ENCODE data around the gene SEMA3B.

SEMA3B gene

GRCh38 chr3:50262778-50263177 lies 6.2 kb upstream of the SEMA3B start:
- no peaks in the 10 kb centered on the region for H3K36me3 ChIP-seq (replicated peaks; ENCODE audit: insufficient read depth, low read length)
- no peak overlapping the region for H3K4me3 ChIP-seq (ENCODE audit: low read length)

GRCh38 chr3:50263478-50264382 lies 5.2 kb upstream of the SEMA3B start:
- no peak overlapping the region for H3K4me3 ChIP-seq (ENCODE audit: low read length)
- 0 out of 2 replicates have a peak, but pooled peaks cover 6% of the 10 kb centered on the region for H3F3A ChIP-seq (ENCODE audit: insufficient read depth, low read length)
- H3K36me3 ChIP-seq (replicated peaks; ENCODE audit: insufficient read depth, low read length), result no peaks in the 10 kb centered on the region
- H3K9me3 ChIP-seq (replicated peaks; ENCODE audit: insufficient read depth, low read length), result no peaks in the 10 kb centered on the region
- H3K27me3 ChIP-seq (replicated peaks; ENCODE audit: insufficient read depth, low read length), result peaks cover 37% of the 10 kb centered on the region
- no peak overlapping the region for H2AFZ ChIP-seq (ENCODE audit: low read length)
- no peak overlapping the region for H3K9ac ChIP-seq (ENCODE audit: low read length)
- no peaks in the 10 kb centered on the region for H3K9me2 ChIP-seq (replicated peaks; ENCODE audit: insufficient read depth, low read length)
- peaks cover 6% of the 10 kb centered on the region; the same call in 1 of the 2 replicates for H3K4me1 ChIP-seq (ENCODE audit: low read length)
- no peak overlapping the region for H3K27ac ChIP-seq (ENCODE audit: low read length)
- TF ChIP-seq EZH2 (optimal IDR thresholded peaks at IDR 0.05; ENCODE audit: low read depth, low read length) (no peak), EZH2phosphoT487 (IDR thresholded peaks at IDR 0.05; ENCODE audit: low read length) (no peak), CTCF (IDR thresholded peaks at IDR 0.05; ENCODE audit: low read length) (no peak)
- DNase-seq, result no peak
- no peaks in the 10 kb centered on the region for H3K79me2 ChIP-seq (ENCODE audit: low read length)
- no peaks in the 10 kb centered on the region for H4K20me1 ChIP-seq (ENCODE audit: insufficient read depth, low read length)
- H3K4me2 ChIP-seq (ENCODE audit: low read depth, low read length), result no peak overlapping the region

More at GRCh38 chr3:50262778-50263177, 6.2 kb upstream of the SEMA3B start:
- Histone ChIP-seq H3K4me2 (ENCODE audit: low read depth, low read length) (no peak overlapping the region), H3K9ac (ENCODE audit: low read length) (no peak overlapping the region), H3K27me3 (replicated peaks; ENCODE audit: insufficient read depth, low read length) (peaks cover 27% of the 10 kb centered on the region), H2AFZ (ENCODE audit: low read length) (no peak overlapping the region), H3F3A (ENCODE audit: insufficient read depth, low read length) (0 out of 2 replicates have a peak, but pooled peaks cover 6% of the 10 kb centered on the region), H4K20me1 (ENCODE audit: insufficient read depth, low read length) (no peaks in the 10 kb centered on the region), H3K9me2 (replicated peaks; ENCODE audit: insufficient read depth, low read length) (no peaks in the 10 kb centered on the region), H3K79me2 (ENCODE audit: low read length) (no peaks in the 10 kb centered on the region), H3K9me3 (replicated peaks; ENCODE audit: insufficient read depth, low read length) (no peaks in the 10 kb centered on the region), H3K4me1 (ENCODE audit: low read length) (peaks cover 6% of the 10 kb centered on the region; the same call in 1 of the 2 replicates), H3K27ac (ENCODE audit: low read length) (no peak overlapping the region)
- no peak for DNase-seq
- TF ChIP-seq EZH2 (optimal IDR thresholded peaks at IDR 0.05; ENCODE audit: low read depth, low read length) (no peak), CTCF (IDR thresholded peaks at IDR 0.05; ENCODE audit: low read length) (no peak), EZH2phosphoT487 (IDR thresholded peaks at IDR 0.05; ENCODE audit: low read length) (no peak)

GRCh38 chr3:50264383-50264963 lies 4.5 kb upstream of the SEMA3B start:
- no peaks in the 10 kb centered on the region for H3K9me2 ChIP-seq (replicated peaks; ENCODE audit: insufficient read depth, low read length)
- H3K27ac ChIP-seq (ENCODE audit: low read length), result no peak overlapping the region
- no peaks in the 10 kb centered on the region for H3K79me2 ChIP-seq (ENCODE audit: low read length)
- no peak overlapping the region for H3K4me3 ChIP-seq (ENCODE audit: low read length)
- DNase-seq, result no peak
- H3F3A ChIP-seq (ENCODE audit: insufficient read depth, low read length), result 0 out of 2 replicates have a peak, but pooled peaks cover 2% of the 10 kb centered on the region
- no peaks in the 10 kb centered on the region for H4K20me1 ChIP-seq (ENCODE audit: insufficient read depth, low read length)
- H3K4me2 ChIP-seq (ENCODE audit: low read depth, low read length), result no peak overlapping the region
- no peaks in the 10 kb centered on the region for H3K9me3 ChIP-seq (replicated peaks; ENCODE audit: insufficient read depth, low read length)
- H3K27me3 ChIP-seq (replicated peaks; ENCODE audit: insufficient read depth, low read length), result peaks cover 44% of the 10 kb centered on the region
- TF ChIP-seq EZH2 (optimal IDR thresholded peaks at IDR 0.05; ENCODE audit: low read depth, low read length) (no peak), CTCF (IDR thresholded peaks at IDR 0.05; ENCODE audit: low read length) (no peak), EZH2phosphoT487 (IDR thresholded peaks at IDR 0.05; ENCODE audit: low read length) (no peak)
- no peaks in the 10 kb centered on the region for H3K36me3 ChIP-seq (replicated peaks; ENCODE audit: insufficient read depth, low read length)
- no peak overlapping the region for H2AFZ ChIP-seq (ENCODE audit: low read length)
- peaks cover 6% of the 10 kb centered on the region; the same call in 1 of the 2 replicates for H3K4me1 ChIP-seq (ENCODE audit: low read length)
- no peak overlapping the region for H3K9ac ChIP-seq (ENCODE audit: low read length)
